GM12874 (cell line): Measurements from ENCODE around the gene CPVL.

ENCODE experiments used
- CTCF ChIP-seq: IDR thresholded peaks from 2 replicates; pipeline ENCODE4 v1.5.1; 2011; ENCODE audit warnings: low read depth, mild to moderate bottlenecking, control low read depth, low read length, moderate library complexity; ENCODE audit not compliant: insufficient read depth

Gene CPVL

GRCh38 chr7:29041991-29042390 is 104.3 kb downstream of the CPVL start:
- no peak for TF ChIP-seq CTCF

GRCh38 chr7:29040579-29040925 is 105.8 kb downstream of the CPVL start:
- no peak for TF ChIP-seq CTCF

- TF ChIP-seq CTCF = no peak
Observed at GRCh38 chr7:29039821-29040578, 106.3 kb downstream of the CPVL start.

- TF ChIP-seq CTCF = no peak
Observed at GRCh38 chr7:29038463-29038862, 107.9 kb downstream of the CPVL start.

GRCh38 chr7:29035044-29035740 is 111.1 kb downstream of the CPVL start:
- TF ChIP-seq CTCF = no peak

GRCh38 chr7:29033584-29033983 is 112.8 kb downstream of the CPVL start:
- TF ChIP-seq CTCF = no peak

GRCh38 chr7:29032146-29032545 is 114.2 kb downstream of the CPVL start:
- no peak for TF ChIP-seq CTCF
